ENCODE data around the gene LTBR. TPM values are rescaled to one million over a fixed set of nuclear protein-coding genes. Genes with fewer than 3 reads are reported as not detected.

Gene LTBR
- total RNA-seq, 4 donors from 2014 or later: 73.1 to 157 (median 80.2) TPM

- TF ChIP-seq CTCF (IDR thresholded peaks at IDR 0.05; ENCODE audit: low read depth): no peak
These were observed 6.9 kb upstream of the LTBR start for GRCh38 chr12:6376870-6377666.

DNA sequence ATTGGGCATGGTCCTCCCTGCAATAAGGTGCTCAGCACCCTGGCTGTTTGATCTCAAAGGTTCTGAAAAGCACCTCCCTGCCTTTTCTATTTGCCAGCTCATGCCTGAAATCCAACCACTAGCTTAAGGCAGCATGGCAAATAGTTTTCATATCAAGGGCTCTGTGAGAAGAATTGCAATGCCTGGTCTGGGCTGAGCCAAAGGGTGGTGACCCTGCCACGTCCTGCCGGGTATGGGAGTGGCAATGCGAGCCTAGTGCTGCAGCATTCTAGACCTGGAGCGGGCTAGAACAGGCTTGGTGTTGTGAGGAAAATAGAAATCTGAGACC, 6.3 kb upstream of the LTBR start:
- TF ChIP-seq CTCF (IDR thresholded peaks at IDR 0.05; ENCODE audit: low read depth): no peak

DNA sequence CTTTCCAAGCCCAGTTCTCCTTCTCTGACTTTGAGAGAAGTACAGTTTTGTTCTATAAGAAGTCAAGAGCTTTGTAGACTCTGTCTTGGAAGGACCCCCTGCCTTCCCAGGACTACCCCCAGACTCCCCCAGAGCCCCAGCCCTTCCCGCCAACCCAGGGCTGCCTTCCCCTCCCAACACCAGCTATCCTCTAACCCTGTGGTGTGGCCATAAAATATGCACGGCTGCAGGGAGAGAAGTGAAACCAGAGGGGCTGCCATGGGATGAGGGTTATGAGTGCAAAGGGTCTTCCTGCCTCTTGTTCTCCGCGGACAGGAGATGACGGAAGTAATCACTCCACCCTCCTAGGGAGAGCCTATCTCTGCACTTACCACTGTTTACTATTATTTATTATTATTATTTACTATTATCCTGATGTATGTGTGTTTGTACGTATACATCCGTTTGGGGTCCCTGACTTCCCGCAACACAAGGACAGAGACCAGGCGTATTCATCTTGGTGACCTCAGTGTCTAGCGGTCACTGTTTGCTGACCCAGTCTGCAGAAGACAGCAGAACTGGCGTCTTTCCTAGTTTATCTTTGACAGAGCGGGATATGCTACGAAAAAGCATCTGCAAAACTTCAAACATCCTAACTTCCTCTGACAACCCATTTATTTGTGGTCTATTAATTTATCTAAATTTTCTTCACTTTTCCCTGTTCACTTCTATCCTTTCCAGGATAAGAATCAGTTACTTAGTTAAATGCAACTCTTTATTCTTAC, 5.1 kb upstream of the LTBR start:
- no peak for TF ChIP-seq CTCF (IDR thresholded peaks at IDR 0.05; ENCODE audit: low read depth)

DNA sequence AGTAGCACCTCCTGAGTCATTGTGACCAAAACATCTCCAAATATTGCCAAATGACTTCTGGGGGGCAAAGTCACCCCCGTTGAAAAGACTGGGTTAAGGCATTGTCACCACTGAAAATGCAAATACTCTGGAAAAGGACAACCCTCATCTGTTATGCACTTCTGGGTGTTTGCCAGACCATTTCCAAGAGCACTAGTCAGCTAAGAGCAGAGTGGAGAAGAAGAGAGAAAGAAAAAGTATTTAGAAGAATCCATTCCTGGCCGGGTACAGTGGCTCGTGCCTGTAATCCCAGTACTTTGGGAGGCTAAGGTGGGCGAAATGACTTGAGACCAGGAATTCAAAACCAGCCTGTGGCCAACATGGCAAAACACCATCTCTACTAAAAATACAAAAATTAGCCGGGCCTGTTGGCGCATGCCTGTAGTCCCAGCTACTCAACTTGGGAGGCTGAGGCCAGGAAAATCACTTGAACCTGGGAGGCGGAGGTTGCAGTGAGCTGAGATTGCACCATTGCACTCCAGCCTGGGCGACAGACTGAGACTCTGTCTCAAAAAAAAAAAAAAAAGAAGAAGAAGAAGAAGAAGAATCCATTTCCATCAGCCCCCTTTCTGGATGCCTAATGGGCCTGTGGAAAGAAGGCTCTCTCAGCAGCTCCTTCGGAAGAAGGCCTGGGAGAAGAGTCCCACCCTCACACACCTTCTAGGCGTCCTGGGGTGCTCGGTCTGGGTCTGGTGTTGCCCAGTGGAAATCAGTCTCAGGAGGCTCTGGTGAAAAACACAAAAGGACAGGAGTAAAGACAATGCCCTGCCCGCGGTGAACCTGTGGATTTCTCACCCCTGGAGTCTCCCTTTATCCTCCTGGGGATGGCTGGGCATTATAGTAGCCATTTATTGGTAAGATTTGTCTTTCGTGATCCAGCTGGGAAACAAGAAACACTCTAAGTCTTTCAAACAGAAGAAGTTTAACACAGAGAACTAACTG, 3.5 kb upstream of the LTBR start:
- no peak for TF ChIP-seq CTCF (IDR thresholded peaks at IDR 0.05; ENCODE audit: low read depth)

DNA sequence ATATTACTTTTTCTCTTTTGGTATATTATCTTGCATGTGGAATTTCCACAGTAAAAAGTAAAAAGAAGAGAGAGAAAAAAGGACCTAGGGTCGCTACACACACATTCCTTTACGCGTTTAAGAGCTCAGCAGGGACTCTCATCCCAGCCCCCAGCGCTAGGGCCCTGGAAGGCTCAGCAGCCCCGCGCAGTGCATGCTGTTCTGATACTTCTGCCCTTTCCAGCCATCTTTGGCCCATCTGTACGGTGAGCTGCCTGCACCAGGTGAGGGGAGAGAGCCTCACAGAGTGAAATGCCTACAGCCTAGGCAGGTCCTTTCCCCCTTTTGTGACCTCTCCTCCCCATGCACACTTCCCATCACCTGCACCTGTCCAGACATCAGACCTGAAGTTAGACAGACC, 1.6 kb upstream of the LTBR start:
- TF ChIP-seq CTCF (IDR thresholded peaks at IDR 0.05; ENCODE audit: low read depth): no peak

DNA sequence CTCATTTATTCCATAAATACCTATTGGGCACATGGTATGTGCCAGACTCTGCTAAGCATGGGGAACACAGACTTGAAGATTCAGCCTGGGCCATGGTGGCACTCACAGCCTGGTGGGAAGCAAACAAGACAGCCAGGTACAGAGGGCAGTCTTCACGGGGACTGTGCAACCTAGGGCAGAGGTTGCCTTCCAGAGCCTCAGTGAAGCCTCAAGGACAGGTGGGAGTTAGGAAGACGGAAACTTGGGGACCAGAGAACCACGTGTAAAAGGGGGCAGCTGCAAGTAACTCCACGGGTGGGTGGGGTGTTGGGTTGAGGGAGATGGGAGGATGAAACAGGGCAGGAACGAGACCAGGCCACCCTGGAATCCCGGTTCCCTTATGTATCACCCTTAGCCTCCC, 980 bp upstream of the LTBR start:
- no peak for TF ChIP-seq CTCF (IDR thresholded peaks at IDR 0.05; ENCODE audit: low read depth)
